ENCODE results near the gene DTNB. TPM values are rescaled to one million over a fixed set of nuclear protein-coding genes. Genes with fewer than 3 reads are reported as not detected.

DTNB gene
- total and polyA plus RNA-seq, 10 of the 15 experiments (the other 5 are each of a cell fraction or from before 2014, with no cell fraction given) = 4.5 to 30.6 (median 11.9) TPM

DNA sequence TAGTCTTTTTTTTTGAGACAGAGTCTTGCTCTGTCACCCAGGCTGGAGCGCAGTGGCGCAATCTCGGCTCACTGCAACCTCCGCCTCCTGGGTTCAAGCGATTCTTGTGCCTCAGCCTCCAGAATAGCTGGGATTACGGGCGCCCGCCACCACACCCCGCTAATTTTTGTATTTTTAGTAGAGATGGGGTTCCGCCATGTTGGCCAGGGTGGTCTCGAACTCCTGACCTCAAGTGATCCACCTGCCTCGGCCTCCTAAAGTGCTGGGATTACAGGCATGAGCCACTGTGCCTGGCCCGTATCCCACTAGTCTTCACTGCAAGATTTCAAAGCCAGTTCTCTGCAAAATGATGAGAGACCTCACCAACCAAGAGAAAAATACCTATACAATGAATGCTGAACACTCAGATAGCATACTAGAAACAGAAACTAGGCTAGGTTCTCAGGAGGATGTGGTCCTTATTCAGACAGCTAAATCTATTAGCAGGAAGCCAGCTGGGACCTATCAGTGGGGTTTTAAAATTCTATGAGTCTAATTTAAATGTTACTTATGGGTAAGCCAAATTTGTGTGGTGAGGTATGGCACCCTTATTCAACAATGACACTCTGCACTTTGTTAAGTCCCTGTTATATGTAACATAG is 270.1 kb downstream of the DTNB start (continued):
- TF ChIP-seq, protein P1, sequence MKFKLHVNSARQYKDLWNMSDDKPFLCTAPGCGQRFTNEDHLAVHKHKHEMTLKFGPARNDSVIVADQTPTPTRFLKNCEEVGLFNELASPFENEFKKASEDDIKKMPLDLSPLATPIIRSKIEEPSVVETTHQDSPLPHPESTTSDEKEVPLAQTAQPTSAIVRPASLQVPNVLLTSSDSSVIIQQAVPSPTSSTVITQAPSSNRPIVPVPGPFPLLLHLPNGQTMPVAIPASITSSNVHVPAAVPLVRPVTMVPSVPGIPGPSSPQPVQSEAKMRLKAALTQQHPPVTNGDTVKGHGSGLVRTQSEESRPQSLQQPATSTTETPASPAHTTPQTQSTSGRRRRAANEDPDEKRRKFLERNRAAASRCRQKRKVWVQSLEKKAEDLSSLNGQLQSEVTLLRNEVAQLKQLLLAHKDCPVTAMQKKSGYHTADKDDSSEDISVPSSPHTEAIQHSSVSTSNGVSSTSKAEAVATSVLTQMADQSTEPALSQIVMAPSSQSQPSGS (IDR thresholded peaks at IDR 0.05; ENCODE audit: low read length) = peak; percentile 72; the same call in 1 of the 2 replicates
- TF ChIP-seq TCF3 (IDR thresholded peaks at IDR 0.05; ENCODE audit: borderline replicate concordance, insufficient read depth, low read depth, low read length) = peak; percentile 96
- TF ChIP-seq JUNB (IDR thresholded peaks at IDR 0.05) = 0 out of 2 replicates have a peak, but pooled peaks have one; percentile 6
- peak; percentile 69 for TF ChIP-seq ZBTB33 (IDR thresholded peaks at IDR 0.05)
- TF ChIP-seq NFIC (IDR thresholded peaks at IDR 0.05; ENCODE audit: low read depth, low read length) = peak; percentile 42
- TF ChIP-seq, protein P2, sequence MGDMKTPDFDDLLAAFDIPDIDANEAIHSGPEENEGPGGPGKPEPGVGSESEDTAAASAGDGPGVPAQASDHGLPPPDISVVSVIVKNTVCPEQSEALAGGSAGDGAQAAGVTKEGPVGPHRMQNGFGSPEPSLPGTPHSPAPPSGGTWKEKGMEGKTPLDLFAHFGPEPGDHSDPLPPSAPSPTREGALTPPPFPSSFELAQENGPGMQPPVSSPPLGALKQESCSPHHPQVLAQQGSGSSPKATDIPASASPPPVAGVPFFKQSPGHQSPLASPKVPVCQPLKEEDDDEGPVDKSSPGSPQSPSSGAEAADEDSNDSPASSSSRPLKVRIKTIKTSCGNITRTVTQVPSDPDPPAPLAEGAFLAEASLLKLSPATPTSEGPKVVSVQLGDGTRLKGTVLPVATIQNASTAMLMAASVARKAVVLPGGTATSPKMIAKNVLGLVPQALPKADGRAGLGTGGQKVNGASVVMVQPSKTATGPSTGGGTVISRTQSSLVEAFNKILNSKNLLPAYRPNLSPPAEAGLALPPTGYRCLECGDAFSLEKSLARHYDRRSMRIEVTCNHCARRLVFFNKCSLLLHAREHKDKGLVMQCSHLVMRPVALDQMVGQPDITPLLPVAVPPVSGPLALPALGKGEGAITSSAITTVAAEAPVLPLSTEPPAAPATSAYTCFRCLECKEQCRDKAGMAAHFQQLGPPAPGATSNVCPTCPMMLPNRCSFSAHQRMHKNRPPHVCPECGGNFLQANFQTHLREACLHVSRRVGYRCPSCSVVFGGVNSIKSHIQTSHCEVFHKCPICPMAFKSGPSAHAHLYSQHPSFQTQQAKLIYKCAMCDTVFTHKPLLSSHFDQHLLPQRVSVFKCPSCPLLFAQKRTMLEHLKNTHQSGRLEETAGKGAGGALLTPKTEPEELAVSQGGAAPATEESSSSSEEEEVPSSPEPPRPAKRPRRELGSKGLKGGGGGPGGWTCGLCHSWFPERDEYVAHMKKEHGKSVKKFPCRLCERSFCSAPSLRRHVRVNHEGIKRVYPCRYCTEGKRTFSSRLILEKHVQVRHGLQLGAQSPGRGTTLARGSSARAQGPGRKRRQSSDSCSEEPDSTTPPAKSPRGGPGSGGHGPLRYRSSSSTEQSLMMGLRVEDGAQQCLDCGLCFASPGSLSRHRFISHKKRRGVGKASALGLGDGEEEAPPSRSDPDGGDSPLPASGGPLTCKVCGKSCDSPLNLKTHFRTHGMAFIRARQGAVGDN (IDR thresholded peaks at IDR 0.05) = peak; percentile 45; the same call in 1 of the 2 replicates
- peak; percentile 50; the same call in 1 of the 2 replicates for TF ChIP-seq POLR2AphosphoS5 (IDR thresholded peaks at IDR 0.05; ENCODE audit: low read length)
- TF ChIP-seq, protein P3, sequence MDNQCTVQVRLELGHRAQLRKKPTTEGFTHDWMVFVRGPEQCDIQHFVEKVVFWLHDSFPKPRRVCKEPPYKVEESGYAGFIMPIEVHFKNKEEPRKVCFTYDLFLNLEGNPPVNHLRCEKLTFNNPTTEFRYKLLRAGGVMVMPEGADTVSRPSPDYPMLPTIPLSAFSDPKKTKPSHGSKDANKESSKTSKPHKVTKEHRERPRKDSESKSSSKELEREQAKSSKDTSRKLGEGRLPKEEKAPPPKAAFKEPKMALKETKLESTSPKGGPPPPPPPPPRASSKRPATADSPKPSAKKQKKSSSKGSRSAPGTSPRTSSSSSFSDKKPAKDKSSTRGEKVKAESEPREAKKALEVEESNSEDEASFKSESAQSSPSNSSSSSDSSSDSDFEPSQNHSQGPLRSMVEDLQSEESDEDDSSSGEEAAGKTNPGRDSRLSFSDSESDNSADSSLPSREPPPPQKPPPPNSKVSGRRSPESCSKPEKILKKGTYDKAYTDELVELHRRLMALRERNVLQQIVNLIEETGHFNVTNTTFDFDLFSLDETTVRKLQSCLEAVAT (IDR thresholded peaks at IDR 0.05) = peak; percentile 83
- TF ChIP-seq SMAD5 (IDR thresholded peaks at IDR 0.05; ENCODE audit: low read depth) = peak; percentile 62; the same call in 1 of the 2 replicates
- TF ChIP-seq ZBED1 (IDR thresholded peaks at IDR 0.05; ENCODE audit: borderline replicate concordance) = 0 out of 2 replicates have a peak, but pooled peaks have one; percentile 44
- peak; percentile 39 for TF ChIP-seq NBN (IDR thresholded peaks at IDR 0.05)
- peak; percentile 62; the same call in 1 of the 2 replicates for TF ChIP-seq ZNF217 (IDR thresholded peaks at IDR 0.05)

Data from GM12878 (cell line).